Tibial artery (tissue), 4 donors: ENCODE measurements around the gene FMC1.
A peak's percentile ranks its signal among the peaks of the same experiment; 100 is the strongest.

ENCODE experiments used
- DNase-seq, 2 donors: peaks; one replicate each; pipeline ENCODE4 v3.0.0-alpha.2; 2019
- H3K27ac ChIP-seq, 2 donors: fragments of 200-600 bp; sonication (generic) in 1 of 2; 1 replicate in 1 of 2; 2 replicates in 1 of 2; pipeline ENCODE4 v1.5.1; 2018 to 2019; ENCODE audit warnings: mild to moderate bottlenecking in 1 of 2
- H3K27me3 ChIP-seq, 2 donors: fragments of 200-600 bp; sonication (generic) in 1 of 2; one replicate each; pipeline versions ENCODE4 v1.5.1 to v1.6.0; 2016 to 2019
- H3K36me3 ChIP-seq, 3 donors: fragments of 200-600 bp; sonication (generic) in 2 of 3; one replicate each; pipeline ENCODE4 v1.5.1; 2016 to 2019; ENCODE audit warnings: mild to moderate bottlenecking in 2 of 3
- H3K4me1 ChIP-seq, 4 donors: fragments of 200-600 bp; sonication (generic) in 2 of 4; 1 replicate in 3 of 4; 2 replicates in 1 of 4; pipeline ENCODE4 v1.5.1; 2016 to 2019
- H3K4me3 ChIP-seq, 2 donors: fragments of 200-600 bp; sonication (generic) in 1 of 2; 1 replicate in 1 of 2; 2 replicates in 1 of 2; pipeline ENCODE4 v1.5.1; 2018 to 2019; ENCODE audit warnings: mild to moderate bottlenecking in 2 of 2
- H3K9me3 ChIP-seq, 3 donors: fragments of 200-600 bp; sonication (generic) in 1 of 3; one replicate each; pipeline ENCODE4 v1.5.1; 2016 to 2019
- CTCF ChIP-seq, 2 experiments: fragments of 200-600 bp in 1 of 2; fragments of 450-650 bp in 1 of 2; IDR thresholded peaks; one replicate each; pipeline ENCODE4 v1.5.1; 2017 to 2019; ENCODE audit warnings: antibody characterized with exemption in 2 of 2, mild to moderate bottlenecking in 1 of 2, moderate library complexity in 1 of 2
- intact Hi-C: fragments of 100-400 bp; cut with DNase I; formaldehyde crosslinking; loops from one replicate; pipeline ENCODE4 v1.15.0; 2023; ENCODE audit warnings: low total_unique reads

Gene FMC1

GRCh38 chr7:139358541-139359365 lies 17.6 kb downstream of the FMC1 start:
- intact Hi-C loops: loop anchor here (2.0 kb wide), 1 partner anchor 18 kb away; the partner anchor contains the start of gene FMC1
- H3K4me3 ChIP-seq: peak overlapping the region; percentile 83 to 100
- H3K27ac ChIP-seq: peak overlapping the region; percentile 98 to 100

DNA sequence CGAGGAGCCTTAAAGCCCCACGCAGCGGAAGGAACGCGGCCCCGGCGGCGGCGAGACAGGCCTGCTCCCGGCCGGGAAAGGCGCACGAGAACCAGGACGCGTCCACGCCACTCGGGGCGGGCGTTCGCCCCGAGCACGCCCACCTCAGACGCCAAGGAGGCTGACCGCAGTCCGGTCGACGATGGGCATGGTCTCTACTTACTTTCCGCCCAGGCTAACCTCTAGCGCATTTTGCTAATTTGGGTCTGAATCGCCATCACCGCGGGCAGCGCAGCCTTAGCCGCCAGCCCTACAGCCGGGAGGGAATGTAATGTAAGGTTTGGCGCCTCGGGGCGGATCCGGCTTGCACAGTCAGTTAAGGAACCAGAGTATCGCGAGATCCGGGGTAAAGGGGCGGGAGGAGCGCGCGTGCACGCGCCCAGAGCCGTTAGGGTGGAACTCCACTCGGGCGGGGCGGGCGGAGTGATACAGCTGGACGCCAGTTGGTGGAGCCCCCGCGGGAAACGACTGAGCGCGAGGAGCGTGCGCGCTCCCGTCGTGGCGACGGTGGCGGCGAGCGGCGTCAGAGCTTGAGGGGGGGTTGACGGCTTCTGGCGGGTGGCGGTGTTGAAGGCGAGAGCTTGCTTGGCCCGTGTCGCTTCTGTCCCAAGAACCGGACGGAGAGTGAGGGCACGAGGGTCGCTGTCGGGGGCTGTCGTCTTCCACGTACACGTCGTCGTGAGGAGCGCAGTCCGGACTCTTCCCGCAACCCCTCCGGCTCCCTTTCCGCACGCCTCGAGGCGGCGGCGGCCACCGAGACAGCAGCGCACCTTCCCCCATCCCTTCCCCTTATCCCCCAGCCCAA lies 18.5 kb downstream of the FMC1 start, which contains the start of gene LUC7L2:
Gene LUC7L2, plus strand, starts transcription at position 529 of the 844 bp plus-strand sequence. CDS start 368 bp downstream, outside the sequence.
- peak within 1 kb of the TSS; percentile 98 to 100 for H3K27ac ChIP-seq
- H3K27me3 ChIP-seq: no peaks in the 10 kb centered on the region
- TF ChIP-seq CTCF (IDR thresholded peaks at IDR 0.05): no peak
- H3K9me3 ChIP-seq: no peaks in the 10 kb centered on the region
- H3K4me1 ChIP-seq: peaks cover 0 to 45% (median 22%) of the 10 kb centered on the region in 4 donors
- DNase-seq: peak; percentile 100
- no peaks in the 10 kb centered on the region for H3K36me3 ChIP-seq
- intact Hi-C loops: loop anchor here (2.0 to 5.0 kb wide), 2 partner anchors 19 to 818 kb away; partner anchors contain the start of genes FMC1 and KDM7A
- H3K4me3 ChIP-seq: peak within 1 kb of the TSS; percentile 83 to 100

More at GRCh38 chr7:139358541-139359365, 17.6 kb downstream of the FMC1 start:
- TF ChIP-seq CTCF (IDR thresholded peaks at IDR 0.05): no peak
- Histone ChIP-seq H3K36me3 (no peaks in the 10 kb centered on the region), H3K9me3 (no peaks in the 10 kb centered on the region), H3K4me1 (peaks cover 0 to 38% (median 20%) of the 10 kb centered on the region in 4 donors), H3K27me3 (no peaks in the 10 kb centered on the region)
- DNase-seq: no peak

DNA sequence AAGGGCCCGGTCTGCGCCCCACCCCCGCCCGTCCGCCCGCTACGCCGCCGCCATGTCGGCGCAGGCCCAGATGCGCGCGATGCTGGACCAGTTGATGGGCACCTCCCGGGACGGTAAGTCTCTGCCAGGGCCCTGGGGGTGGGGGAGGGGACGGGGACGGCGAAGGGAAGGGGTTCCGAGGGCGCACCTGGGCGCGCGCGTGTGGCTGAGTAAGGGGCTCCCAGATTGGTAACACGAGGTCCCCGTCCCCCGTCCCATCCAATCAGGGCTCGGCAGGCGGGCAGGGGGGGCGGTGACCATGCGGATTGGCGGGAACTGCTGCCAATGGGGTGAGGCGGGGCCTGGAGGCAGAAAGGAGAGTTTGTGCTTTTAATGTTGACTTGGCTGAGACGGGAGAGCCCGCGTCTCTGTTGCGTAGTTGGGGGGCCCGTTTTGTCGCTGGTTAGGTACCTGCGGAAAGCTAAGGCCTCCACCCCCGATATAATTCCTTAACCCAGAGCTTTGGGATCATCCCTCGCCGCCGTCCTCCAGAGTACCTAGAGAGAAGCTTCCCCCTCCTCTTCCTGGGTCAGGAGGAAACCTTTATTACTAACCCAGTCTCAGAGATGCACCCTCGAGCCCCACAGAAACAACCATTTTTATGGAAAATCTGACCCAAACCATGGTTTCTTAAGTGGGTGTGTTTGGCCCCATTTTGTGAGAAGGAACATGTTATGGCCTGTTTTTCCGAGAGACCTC lies 19.2 kb downstream of the FMC1 start:
- TF ChIP-seq CTCF (IDR thresholded peaks at IDR 0.05): no peak
- peaks cover 0 to 53% (median 23%) of the 10 kb centered on the region in 4 donors for H3K4me1 ChIP-seq
- peaks cover 0 to 3% (median 0%) of the 10 kb centered on the region in 3 donors for H3K36me3 ChIP-seq
- H3K27ac ChIP-seq: peak overlapping the region; percentile 98 to 100
- H3K27me3 ChIP-seq: no peaks in the 10 kb centered on the region
- intact Hi-C loops: loop anchor here (5.0 kb wide), 1 partner anchor 817 kb away; the partner anchor contains the start of gene KDM7A
- peak overlapping the region; percentile 83 to 100 for H3K4me3 ChIP-seq
- H3K9me3 ChIP-seq: no peaks in the 10 kb centered on the region
- DNase-seq: peak; percentile 98 to 99

DNA sequence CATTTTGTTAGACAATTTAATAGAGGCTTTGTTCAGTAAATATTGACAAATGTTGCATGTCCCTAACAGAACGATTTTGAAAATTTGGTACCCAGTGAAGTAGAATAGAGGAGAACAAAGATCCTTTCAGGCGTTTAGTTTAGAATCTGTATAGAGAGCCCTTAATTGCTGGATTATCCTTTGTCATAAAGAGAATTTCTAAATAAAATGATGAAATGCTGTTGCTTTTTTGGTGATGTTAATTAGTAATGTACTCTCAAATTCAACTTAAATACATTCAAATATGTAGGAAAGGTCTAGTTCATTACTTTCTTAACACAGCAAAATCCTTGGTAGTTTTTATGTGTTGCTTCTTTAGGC lies 19.8 kb downstream of the FMC1 start:
- H3K27ac ChIP-seq: peak overlapping the region; percentile 98 to 100
- intact Hi-C loops: loop anchor here (5.0 kb wide), 1 partner anchor 816 kb away; the partner anchor contains the start of gene KDM7A
- H3K4me3 ChIP-seq: peak overlapping the region; percentile 83 to 100
- no peak for DNase-seq
- H3K27me3 ChIP-seq: no peaks in the 10 kb centered on the region
- peaks cover 0 to 57% (median 25%) of the 10 kb centered on the region in 4 donors for H3K4me1 ChIP-seq
- TF ChIP-seq CTCF (IDR thresholded peaks at IDR 0.05): no peak
- H3K36me3 ChIP-seq: peaks cover 0 to 7% (median 0%) of the 10 kb centered on the region in 3 donors
- no peaks in the 10 kb centered on the region for H3K9me3 ChIP-seq

DNA sequence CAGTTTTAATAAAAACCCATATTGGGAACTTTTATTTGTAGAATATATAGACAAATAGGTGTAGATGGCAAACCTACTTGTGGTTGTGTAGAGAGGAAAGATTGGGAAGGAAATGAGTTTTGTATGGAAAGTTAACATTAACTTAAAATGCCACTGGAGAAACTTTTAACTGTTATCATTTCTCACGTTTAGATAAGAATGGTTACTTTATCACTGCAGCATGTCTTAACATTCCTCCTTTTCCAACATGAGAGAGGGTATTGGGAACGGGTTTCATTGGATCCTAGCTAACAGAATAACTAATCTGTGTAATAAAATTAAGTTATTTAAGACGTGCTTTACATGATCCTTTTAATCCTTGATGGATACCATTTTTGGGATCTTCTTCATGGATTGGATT lies 20.4 kb downstream of the FMC1 start:
- peak overlapping the region; percentile 83 to 100 for H3K4me3 ChIP-seq
- H3K27me3 ChIP-seq: no peaks in the 10 kb centered on the region
- H3K36me3 ChIP-seq: peaks cover 0 to 7% (median 0%) of the 10 kb centered on the region in 3 donors
- intact Hi-C loops: loop anchor here (5.0 kb wide), 1 partner anchor 816 kb away; the partner anchor contains the start of gene KDM7A
- no peak for DNase-seq
- no peak for TF ChIP-seq CTCF (IDR thresholded peaks at IDR 0.05)
- H3K27ac ChIP-seq: peak overlapping the region; percentile 98 to 100
- no peaks in the 10 kb centered on the region for H3K9me3 ChIP-seq
- H3K4me1 ChIP-seq: peaks cover 0 to 57% (median 25%) of the 10 kb centered on the region in 4 donors
